Endothelial cell (in vitro differentiated cells): ENCODE results near the gene LYZL6. TPM values are rescaled to one million over a fixed set of nuclear protein-coding genes. Genes with fewer than 3 reads are reported as not detected.

Experiments used
- DNase-seq: peaks from one replicate; pipeline ENCODE4 v3.0.0; 2021; ENCODE audit warnings: low spot score
- H3K27ac Mint-ChIP-seq: one replicate; pipeline ENCODE4 v1.8.0; 2021; ENCODE audit warnings: mixed read lengths, inconsistent platforms; ENCODE audit not compliant: unreplicated experiment
- H3K27me3 Mint-ChIP-seq: one replicate; pipeline ENCODE4 v1.8.0; 2021; ENCODE audit warnings: mild to moderate bottlenecking, moderate library complexity, mixed read lengths, inconsistent platforms; ENCODE audit not compliant: unreplicated experiment
- H3K36me3 Mint-ChIP-seq: one replicate; pipeline ENCODE4 v1.8.0; 2021; ENCODE audit warnings: mild to moderate bottlenecking, low read depth, mixed read lengths, inconsistent platforms; ENCODE audit not compliant: unreplicated experiment
- H3K4me1 Mint-ChIP-seq: one replicate; pipeline ENCODE4 v1.8.0; 2021; ENCODE audit warnings: mild to moderate bottlenecking, mixed read lengths, inconsistent platforms; ENCODE audit not compliant: unreplicated experiment
- H3K4me3 Mint-ChIP-seq: one replicate; pipeline ENCODE4 v1.8.0; 2021; ENCODE audit warnings: mild to moderate bottlenecking, mixed read lengths, inconsistent platforms; ENCODE audit not compliant: unreplicated experiment
- H3K9me3 Mint-ChIP-seq: one replicate; pipeline ENCODE4 v1.8.0; 2021; ENCODE audit warnings: mixed read lengths, inconsistent platforms; ENCODE audit not compliant: unreplicated experiment
- long read RNA-seq: library from polyadenylated mRNA; unstranded; transcript quantifications from one replicate; pipeline ENCODE4 v2.0.0, GENCODE V29; 2020; ENCODE audit not compliant: unreplicated experiment
- total RNA-seq: library from RNA; stranded (reverse); fragmentation: NEBNext Ultra II Directional; extraction: Animal tissue kit (Norgen Biotek cat#: 25700); gene quantifications from one replicate; pipeline ENCODE4 v1.2.1, GENCODE V29; 2021; ENCODE audit not compliant: unreplicated experiment
- TF ChIP-seq, protein P1 (sequence below): fragments of 200-600 bp; sonication (generic); IDR thresholded peaks from one replicate; pipeline ENCODE4 v1.5.0; 2021; ENCODE audit warnings: antibody characterized with exemption; ENCODE audit not compliant: unreplicated experiment

The LYZL6 gene, protein sequence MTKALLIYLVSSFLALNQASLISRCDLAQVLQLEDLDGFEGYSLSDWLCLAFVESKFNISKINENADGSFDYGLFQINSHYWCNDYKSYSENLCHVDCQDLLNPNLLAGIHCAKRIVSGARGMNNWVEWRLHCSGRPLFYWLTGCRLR
- total RNA-seq, result not detected
- long read RNA-seq, result 0 reads

DNA sequence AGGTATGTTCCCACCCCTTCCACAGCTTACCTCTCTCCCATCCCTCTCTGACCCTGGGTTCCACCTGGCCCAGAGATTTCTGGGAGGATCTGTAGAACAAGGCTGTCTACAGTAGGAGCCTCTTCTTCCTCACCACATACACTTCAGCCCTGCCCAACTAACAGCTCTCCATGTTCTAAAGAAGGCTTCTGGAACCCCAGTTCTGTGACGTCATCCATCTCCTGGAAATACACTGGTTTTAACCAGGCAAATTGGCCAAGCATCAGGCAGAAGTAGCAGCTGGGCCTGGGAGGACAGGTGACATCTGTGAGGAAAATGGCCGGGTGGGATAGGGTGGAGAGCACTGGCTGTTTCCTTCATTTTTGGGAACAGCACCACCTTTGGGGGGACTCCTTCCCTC, at the start of gene LYZL6:
Gene LYZL6 (minus strand): TSS at position 177 of the 400 bp plus-strand sequence. CDS start 4,357 bp downstream, outside the sequence.
- Mint-ChIP-seq H3K27ac (no peak within 1 kb of the TSS), H3K4me1 (no peaks in the 10 kb centered on the region), H3K27me3 (no peaks in the 10 kb centered on the region), H3K36me3 (no peaks in the 10 kb centered on the region), H3K9me3 (no peaks in the 10 kb centered on the region), H3K4me3 (no peak within 1 kb of the TSS)
- TF ChIP-seq, protein P1, sequence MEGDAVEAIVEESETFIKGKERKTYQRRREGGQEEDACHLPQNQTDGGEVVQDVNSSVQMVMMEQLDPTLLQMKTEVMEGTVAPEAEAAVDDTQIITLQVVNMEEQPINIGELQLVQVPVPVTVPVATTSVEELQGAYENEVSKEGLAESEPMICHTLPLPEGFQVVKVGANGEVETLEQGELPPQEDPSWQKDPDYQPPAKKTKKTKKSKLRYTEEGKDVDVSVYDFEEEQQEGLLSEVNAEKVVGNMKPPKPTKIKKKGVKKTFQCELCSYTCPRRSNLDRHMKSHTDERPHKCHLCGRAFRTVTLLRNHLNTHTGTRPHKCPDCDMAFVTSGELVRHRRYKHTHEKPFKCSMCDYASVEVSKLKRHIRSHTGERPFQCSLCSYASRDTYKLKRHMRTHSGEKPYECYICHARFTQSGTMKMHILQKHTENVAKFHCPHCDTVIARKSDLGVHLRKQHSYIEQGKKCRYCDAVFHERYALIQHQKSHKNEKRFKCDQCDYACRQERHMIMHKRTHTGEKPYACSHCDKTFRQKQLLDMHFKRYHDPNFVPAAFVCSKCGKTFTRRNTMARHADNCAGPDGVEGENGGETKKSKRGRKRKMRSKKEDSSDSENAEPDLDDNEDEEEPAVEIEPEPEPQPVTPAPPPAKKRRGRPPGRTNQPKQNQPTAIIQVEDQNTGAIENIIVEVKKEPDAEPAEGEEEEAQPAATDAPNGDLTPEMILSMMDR, result no peak
- DNase-seq, result no peak

DNA sequence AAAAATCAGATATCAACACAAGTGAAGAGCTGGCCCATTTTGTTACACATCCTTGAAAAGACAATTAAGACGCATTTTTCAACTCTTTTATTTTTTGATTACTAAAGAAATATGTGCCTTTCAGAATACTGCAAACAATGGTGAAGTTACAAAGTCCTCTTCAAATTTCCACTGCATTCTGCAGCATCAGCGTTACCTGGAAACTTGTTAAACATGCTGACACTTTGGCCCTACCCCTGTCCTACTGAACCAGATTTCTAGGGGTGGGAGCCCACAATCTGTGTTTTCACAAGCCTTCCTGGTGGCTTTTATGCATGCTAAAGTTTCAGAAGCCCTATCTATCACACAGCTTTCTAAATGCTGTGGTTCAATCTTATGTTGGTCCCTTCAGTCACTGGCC, 47.6 kb upstream of the LYZL6 start:
- H3K4me3 Mint-ChIP-seq, result no peak overlapping the region
- H3K27ac Mint-ChIP-seq, result no peak overlapping the region
- no peaks in the 10 kb centered on the region for H3K27me3 Mint-ChIP-seq
- H3K4me1 Mint-ChIP-seq, result peaks cover 18% of the 10 kb centered on the region
- no peaks in the 10 kb centered on the region for H3K36me3 Mint-ChIP-seq
- no peak for DNase-seq
- TF ChIP-seq, protein P1, result no peak
- no peaks in the 10 kb centered on the region for H3K9me3 Mint-ChIP-seq

DNA sequence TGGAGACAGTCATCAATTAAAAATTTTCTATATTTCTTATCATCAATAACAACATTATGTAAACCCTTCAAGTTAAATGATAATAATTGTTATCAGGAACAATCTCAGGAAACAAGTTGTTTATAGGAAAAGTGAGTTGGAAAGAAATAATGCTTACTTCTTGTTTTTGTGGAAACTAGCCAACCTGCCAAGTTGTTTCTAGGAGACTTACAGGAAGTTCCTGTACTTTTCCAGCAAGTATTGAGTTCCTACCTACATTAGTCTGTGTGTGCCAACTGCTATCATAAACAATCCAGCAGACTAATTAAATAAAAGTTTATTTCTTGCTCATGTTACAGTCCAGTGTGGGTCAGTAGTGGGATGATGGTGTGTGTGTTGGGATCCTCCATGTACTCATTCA, 44.7 kb upstream of the LYZL6 start:
- TF ChIP-seq, protein P1, result no peak
- no peak for DNase-seq
- H3K4me1 Mint-ChIP-seq, result peaks cover 25% of the 10 kb centered on the region

DNA sequence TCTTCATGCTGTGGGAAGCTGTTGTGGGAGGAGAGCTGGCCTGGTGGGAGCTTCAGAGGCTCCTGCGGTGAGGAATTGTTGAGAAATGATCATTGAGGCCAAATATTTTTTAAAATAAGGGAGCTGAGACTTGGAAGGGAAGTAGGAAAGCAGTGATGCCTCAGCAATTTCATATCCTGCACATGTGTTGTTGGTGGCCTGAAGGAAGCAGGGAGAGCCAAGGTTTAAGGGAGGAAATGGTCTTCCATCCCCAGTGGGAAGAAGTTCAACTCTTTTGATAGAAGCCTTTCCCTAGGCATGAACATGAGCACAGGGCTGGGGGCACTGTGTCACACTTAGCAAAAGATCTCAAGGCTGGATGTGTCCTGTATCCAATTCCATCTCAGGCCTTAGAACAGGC, 43.1 kb upstream of the LYZL6 start, which contains the start of gene CCL14:
Gene CCL14 (minus strand): TSS at position 87 of the 400 bp plus-strand sequence. CDS start 80 bp downstream, at position 7.
- H3K9me3 Mint-ChIP-seq, result no peaks in the 10 kb centered on the region
- peaks cover 25% of the 10 kb centered on the region for H3K4me1 Mint-ChIP-seq
- H3K27me3 Mint-ChIP-seq, result no peaks in the 10 kb centered on the region
- no peak within 1 kb of the TSS for H3K4me3 Mint-ChIP-seq
- H3K36me3 Mint-ChIP-seq, result no peaks in the 10 kb centered on the region
- H3K27ac Mint-ChIP-seq, result no peak within 1 kb of the TSS
- no peak for DNase-seq
- TF ChIP-seq, protein P1, result no peak

More for the DNA sequence above, 44.7 kb upstream of the LYZL6 start:
- no peaks in the 10 kb centered on the region for H3K9me3 Mint-ChIP-seq
- no peak overlapping the region for H3K4me3 Mint-ChIP-seq
- H3K27me3 Mint-ChIP-seq, result no peaks in the 10 kb centered on the region
- peak overlapping the region; percentile 45 for H3K27ac Mint-ChIP-seq
- no peaks in the 10 kb centered on the region for H3K36me3 Mint-ChIP-seq

DNA sequence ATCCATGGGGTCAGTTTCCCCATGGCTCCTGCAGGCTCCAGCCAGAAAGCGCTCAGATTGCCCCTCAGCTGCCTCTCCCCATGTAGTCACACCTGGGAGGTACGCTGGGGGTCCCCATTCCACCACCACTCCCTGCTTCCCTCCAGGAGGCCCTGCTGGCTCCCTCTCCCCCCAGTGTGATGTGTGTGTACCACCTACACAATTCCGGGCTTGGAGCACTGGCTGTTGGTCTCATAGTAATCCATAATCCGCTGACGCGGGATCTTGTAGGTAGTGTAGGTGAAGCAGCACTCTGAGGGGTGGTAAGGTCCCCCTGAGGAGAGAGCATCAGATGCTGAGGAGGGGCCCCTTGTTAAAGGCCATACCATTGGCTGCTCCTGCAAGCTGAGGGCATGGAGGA, 40.6 kb upstream of the LYZL6 start:
- H3K4me3 Mint-ChIP-seq, result no peak overlapping the region
- H3K9me3 Mint-ChIP-seq, result no peaks in the 10 kb centered on the region
- H3K27me3 Mint-ChIP-seq, result peaks cover 4% of the 10 kb centered on the region
- H3K36me3 Mint-ChIP-seq, result no peaks in the 10 kb centered on the region
- H3K4me1 Mint-ChIP-seq, result peaks cover 25% of the 10 kb centered on the region
- DNase-seq, result no peak
- H3K27ac Mint-ChIP-seq, result no peak overlapping the region
- TF ChIP-seq, protein P1, result no peak
